ENCODE data around the gene MEF2B. TPM values are rescaled to one million over a fixed set of nuclear protein-coding genes. Genes with fewer than 3 reads are reported as not detected.
"Not testable (repeated sequence)": the region's sequence is repeated elsewhere in the genome, so short reads cannot be mapped to it uniquely, and the experiment has no call there.

MEF2B gene
- total RNA-seq, 2 donors from 2014 or later = not detected

- Histone ChIP-seq H3K27ac (no peak overlapping the region), H3K36me3 (no peaks in the 10 kb centered on the region), H3K9me3 (no peaks in the 10 kb centered on the region), H3K27me3 (no peaks in the 10 kb centered on the region), H3K4me1 (peaks cover 0 to 10% of the 10 kb centered on the region in 2 donors), H3K4me3 (no peak overlapping the region)
- DNase-seq (ENCODE audit: low spot score) = no peak
- TF ChIP-seq CTCF (IDR thresholded peaks at IDR 0.05) = no peak
Observed at GRCh38 chr19:19111967-19112580, 58.0 kb downstream of the MEF2B start.

GRCh38 chr19:19111136-19111835, 58.8 kb downstream of the MEF2B start:
- H3K4me1 ChIP-seq = peaks cover 0 to 10% of the 10 kb centered on the region in 2 donors
- H3K27ac ChIP-seq = no peak overlapping the region
- H3K36me3 ChIP-seq = no peaks in the 10 kb centered on the region
- no peak overlapping the region for H3K4me3 ChIP-seq
- H3K27me3 ChIP-seq = no peaks in the 10 kb centered on the region
- H3K9me3 ChIP-seq = no peaks in the 10 kb centered on the region
- no peak for TF ChIP-seq CTCF (IDR thresholded peaks at IDR 0.05)
- no peak for DNase-seq (ENCODE audit: low spot score)

GRCh38 chr19:19110410-19111135, 59.5 kb downstream of the MEF2B start:
- Histone ChIP-seq H3K27me3 (no peaks in the 10 kb centered on the region), H3K9me3 (no peaks in the 10 kb centered on the region), H3K4me3 (no peak overlapping the region), H3K4me1 (peaks cover 0 to 10% of the 10 kb centered on the region in 2 donors), H3K36me3 (no peaks in the 10 kb centered on the region), H3K27ac (no peak overlapping the region)
- TF ChIP-seq CTCF (IDR thresholded peaks at IDR 0.05) = peak in 1 of 2 donors; percentile 59
- DNase-seq (ENCODE audit: low spot score) = no peak

- no peak overlapping the region for H3K27ac ChIP-seq
- no peaks in the 10 kb centered on the region for H3K27me3 ChIP-seq
- H3K9me3 ChIP-seq = no peaks in the 10 kb centered on the region
- no peaks in the 10 kb centered on the region for H3K36me3 ChIP-seq
- no peak for TF ChIP-seq CTCF (IDR thresholded peaks at IDR 0.05)
- DNase-seq (ENCODE audit: low spot score) = no peak
- no peak overlapping the region for H3K4me3 ChIP-seq
- H3K4me1 ChIP-seq = peaks cover 0 to 10% of the 10 kb centered on the region in 2 donors
Observed at GRCh38 chr19:19109601-19110000, 60.5 kb downstream of the MEF2B start.

- Histone ChIP-seq H3K4me3 (no peak overlapping the region), H3K36me3 (no peaks in the 10 kb centered on the region), H3K9me3 (no peaks in the 10 kb centered on the region), H3K27ac (no peak overlapping the region), H3K4me1 (peaks cover 0 to 10% of the 10 kb centered on the region in 2 donors), H3K27me3 (no peaks in the 10 kb centered on the region)
- no peak for TF ChIP-seq CTCF (IDR thresholded peaks at IDR 0.05)
- no peak for DNase-seq (ENCODE audit: low spot score)
Observed at GRCh38 chr19:19107654-19108053, 62.4 kb downstream of the MEF2B start.

- H3K9me3 ChIP-seq; H3K36me3 ChIP-seq; H3K27me3 ChIP-seq; DNase-seq (ENCODE audit: low spot score); H3K4me3 ChIP-seq; H3K27ac ChIP-seq: not testable (repeated sequence)
- peaks cover 0 to 10% of the 10 kb centered on the region in 2 donors for H3K4me1 ChIP-seq
Observed at GRCh38 chr19:19106938-19107337, 63.1 kb downstream of the MEF2B start.
